HepG2 (cell line): Measurements from ENCODE around the gene TBL2. TPM values are rescaled to one million over a fixed set of nuclear protein-coding genes. Genes with fewer than 3 reads are reported as not detected.

Experiments
- CREB3 ChIP-seq: sonication (generic); formaldehyde crosslinking; IDR thresholded peaks from 2 replicates; pipeline ENCODE4 v1.5.0; 2020; ENCODE audit warnings: missing genetic modification reagents
- DRAP1 ChIP-seq: IDR thresholded peaks from 2 replicates; pipeline ENCODE4 v1.6.1; 2016; ENCODE audit warnings: missing genetic modification reagents, missing compliant biosample characterization
- HIVEP1 ChIP-seq: sonication (generic); formaldehyde crosslinking; IDR thresholded peaks from 2 replicates; pipeline ENCODE4 v1.4.0; 2020; ENCODE audit warnings: mild to moderate bottlenecking, missing genetic modification reagents
- JDP2 ChIP-seq: sonication (generic); formaldehyde crosslinking; IDR thresholded peaks from 2 replicates; pipeline ENCODE4 v1.8.1; 2022; ENCODE audit warnings: missing genetic modification reagents, borderline replicate concordance
- MBD4 ChIP-seq: IDR thresholded peaks from 2 replicates; pipeline ENCODE4 v1.6.1; 2012; ENCODE audit warnings: low read length, inconsistent platforms, borderline replicate concordance
- MEIS1 ChIP-seq: sonication (generic); formaldehyde crosslinking; IDR thresholded peaks from 2 replicates; pipeline ENCODE4 v1.9.0; 2021; ENCODE audit warnings: mild to moderate bottlenecking, missing genetic modification reagents, moderate library complexity, borderline replicate concordance
- PHF5A ChIP-seq: IDR thresholded peaks from one replicate; pipeline ENCODE4 v1.6.1; 2018; ENCODE audit warnings: low read depth, missing genetic modification reagents; ENCODE audit not compliant: unreplicated experiment
- RORA ChIP-seq: sonication (generic); formaldehyde crosslinking; IDR thresholded peaks from 2 replicates; pipeline ENCODE4 v1.5.0; 2020; ENCODE audit warnings: mild to moderate bottlenecking, missing genetic modification reagents, moderate library complexity
- SNAI1 ChIP-seq: sonication (generic); formaldehyde crosslinking; IDR thresholded peaks from 2 replicates; pipeline ENCODE4 v1.5.0; 2020; ENCODE audit warnings: mild to moderate bottlenecking, missing genetic modification reagents, borderline replicate concordance
- SNRNP70 ChIP-seq: fragments of 200-400 bp; formaldehyde crosslinking; IDR thresholded peaks from 2 replicates; pipeline ENCODE4 v1.6.1; 2017; ENCODE audit warnings: mild to moderate bottlenecking, low read depth, low read length, moderate library complexity
- THAP9 ChIP-seq: sonication (generic); formaldehyde crosslinking; IDR thresholded peaks from 2 replicates; pipeline ENCODE4; 2020; ENCODE audit warnings: missing genetic modification reagents, mild to moderate bottlenecking, borderline replicate concordance
- ZNF580 ChIP-seq: IDR thresholded peaks from 2 replicates; pipeline ENCODE4 v1.6.1; 2016; ENCODE audit warnings: low read depth, borderline replicate concordance
- ZNF644 ChIP-seq: IDR thresholded peaks from 2 replicates; pipeline ENCODE4 v1.6.1; 2016; ENCODE audit warnings: low read depth
- ZNF766 ChIP-seq: sonication (generic); formaldehyde crosslinking; IDR thresholded peaks from 2 replicates; pipeline ENCODE4 v1.5.0; 2020; ENCODE audit warnings: missing genetic modification reagents, borderline replicate concordance
- ZNF775 ChIP-seq: sonication (generic); formaldehyde crosslinking; IDR thresholded peaks from 2 replicates; pipeline ENCODE4 v1.4.0; 2020; ENCODE audit warnings: missing genetic modification reagents, mild to moderate bottlenecking, moderate library complexity, borderline replicate concordance
- ZNF782 ChIP-seq: sonication (generic); formaldehyde crosslinking; IDR thresholded peaks from 2 replicates; pipeline ENCODE4 v1.4.0; 2020; ENCODE audit warnings: missing genetic modification reagents, mild to moderate bottlenecking, borderline replicate concordance
- polyA plus RNA-seq, 8 experiments: library from polyadenylated mRNA; depleted of rRNA in 3 of 8; stranded (reverse) in 7 of 8; unstranded in 1 of 8; fragments of >200 nt; fragmentation: Illumina TruSeq in 4 of 8; extraction: Trizol in 4 of 8; gene quantifications; 2 replicates each; pipeline versions ENCODE4 v1.2.1 to v1.2.3, GENCODE V29; 2011 to 2016; ENCODE audit warnings: low read depth in 4 of 8, missing spikeins in 1 of 8, mixed read lengths in 1 of 8; ENCODE audit not compliant: insufficient read depth in 1 of 8
- total RNA-seq, 5 experiments: library from RNA; depleted of rRNA; stranded (reverse); fragments of >200 nt; fragmentation: Illumina TruSeq; extraction: Trizol; gene quantifications; 2 replicates each; pipeline ENCODE4 v1.2.3, GENCODE V29; 2016; ENCODE audit warnings: low read depth in 1 of 5
- TF ChIP-seq, protein P1 (sequence below): sonication (generic); formaldehyde crosslinking; IDR thresholded peaks from 2 replicates; pipeline ENCODE4 v1.4.0; 2020; ENCODE audit warnings: missing genetic modification reagents
- TF ChIP-seq, protein P2 (sequence below): sonication (generic); formaldehyde crosslinking; IDR thresholded peaks from 2 replicates; pipeline ENCODE4 v1.4.0; 2020; ENCODE audit warnings: mild to moderate bottlenecking, missing genetic modification reagents

The TBL2 gene
- total and polyA plus RNA-seq, 2 of the 13 experiments (the other 11 are each of a cell fraction or from before 2014, with no cell fraction given), result 43.4 to 47.2 TPM

- no peak for TF ChIP-seq PHF5A (CRISPR knock-in tag)
- TF ChIP-seq ZNF782 (CRISPR knock-in tag), result no peak
- TF ChIP-seq MBD4, result no peak
- peak; percentile 71 for TF ChIP-seq DRAP1 (CRISPR knock-in tag)
- TF ChIP-seq THAP9, result no peak
- TF ChIP-seq SNAI1 (CRISPR knock-in tag), result no peak
- TF ChIP-seq RORA, result peak; percentile 38; the same call in 1 of the 2 replicates
- no peak for TF ChIP-seq MEIS1
- TF ChIP-seq JDP2, result no peak
- TF ChIP-seq ZNF775 (CRISPR knock-in tag), result no peak
- peak; percentile 82; the same call in 1 of the 2 replicates for TF ChIP-seq ZNF580 (CRISPR knock-in tag)
- TF ChIP-seq, protein P1, sequence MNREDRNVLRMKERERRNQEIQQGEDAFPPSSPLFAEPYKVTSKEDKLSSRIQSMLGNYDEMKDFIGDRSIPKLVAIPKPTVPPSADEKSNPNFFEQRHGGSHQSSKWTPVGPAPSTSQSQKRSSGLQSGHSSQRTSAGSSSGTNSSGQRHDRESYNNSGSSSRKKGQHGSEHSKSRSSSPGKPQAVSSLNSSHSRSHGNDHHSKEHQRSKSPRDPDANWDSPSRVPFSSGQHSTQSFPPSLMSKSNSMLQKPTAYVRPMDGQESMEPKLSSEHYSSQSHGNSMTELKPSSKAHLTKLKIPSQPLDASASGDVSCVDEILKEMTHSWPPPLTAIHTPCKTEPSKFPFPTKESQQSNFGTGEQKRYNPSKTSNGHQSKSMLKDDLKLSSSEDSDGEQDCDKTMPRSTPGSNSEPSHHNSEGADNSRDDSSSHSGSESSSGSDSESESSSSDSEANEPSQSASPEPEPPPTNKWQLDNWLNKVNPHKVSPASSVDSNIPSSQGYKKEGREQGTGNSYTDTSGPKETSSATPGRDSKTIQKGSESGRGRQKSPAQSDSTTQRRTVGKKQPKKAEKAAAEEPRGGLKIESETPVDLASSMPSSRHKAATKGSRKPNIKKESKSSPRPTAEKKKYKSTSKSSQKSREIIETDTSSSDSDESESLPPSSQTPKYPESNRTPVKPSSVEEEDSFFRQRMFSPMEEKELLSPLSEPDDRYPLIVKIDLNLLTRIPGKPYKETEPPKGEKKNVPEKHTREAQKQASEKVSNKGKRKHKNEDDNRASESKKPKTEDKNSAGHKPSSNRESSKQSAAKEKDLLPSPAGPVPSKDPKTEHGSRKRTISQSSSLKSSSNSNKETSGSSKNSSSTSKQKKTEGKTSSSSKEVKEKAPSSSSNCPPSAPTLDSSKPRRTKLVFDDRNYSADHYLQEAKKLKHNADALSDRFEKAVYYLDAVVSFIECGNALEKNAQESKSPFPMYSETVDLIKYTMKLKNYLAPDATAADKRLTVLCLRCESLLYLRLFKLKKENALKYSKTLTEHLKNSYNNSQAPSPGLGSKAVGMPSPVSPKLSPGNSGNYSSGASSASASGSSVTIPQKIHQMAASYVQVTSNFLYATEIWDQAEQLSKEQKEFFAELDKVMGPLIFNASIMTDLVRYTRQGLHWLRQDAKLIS (CRISPR knock-in tag), result no peak
- no peak for TF ChIP-seq SNRNP70
- TF ChIP-seq ZNF644 (CRISPR knock-in tag), result no peak
- TF ChIP-seq, protein P2, sequence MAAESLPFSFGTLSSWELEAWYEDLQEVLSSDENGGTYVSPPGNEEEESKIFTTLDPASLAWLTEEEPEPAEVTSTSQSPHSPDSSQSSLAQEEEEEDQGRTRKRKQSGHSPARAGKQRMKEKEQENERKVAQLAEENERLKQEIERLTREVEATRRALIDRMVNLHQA, result no peak
- no peak for TF ChIP-seq ZNF766 (CRISPR knock-in tag)
- peak; percentile 63; the same call in 1 of the 2 replicates for TF ChIP-seq HIVEP1 (CRISPR knock-in tag)
- TF ChIP-seq CREB3, result no peak
Measured at GRCh38 chr7:73612598-73613269, 34.4 kb upstream of the TBL2 start (continued).
